Measurements from ENCODE around the gene BTBD18. TPM values are rescaled to one million over a fixed set of nuclear protein-coding genes. Genes with fewer than 3 reads are reported as not detected.

BTBD18 gene
- total and polyA plus RNA-seq, 2 of the 13 experiments (the other 11 are each of a cell fraction or from before 2014, with no cell fraction given): not detected

- no peak for TF ChIP-seq ZBTB38 (CRISPR knock-in tag; IDR thresholded peaks at IDR 0.05)
- no peak for TF ChIP-seq ZNF580 (CRISPR knock-in tag; IDR thresholded peaks at IDR 0.05; ENCODE audit: borderline replicate concordance, low read depth)
- no peak for TF ChIP-seq KIAA2018 (CRISPR knock-in tag; IDR thresholded peaks at IDR 0.05; ENCODE audit: borderline replicate concordance)
- no peak for TF ChIP-seq NR1H2 (CRISPR knock-in tag; IDR thresholded peaks at IDR 0.05; ENCODE audit: borderline replicate concordance, low read depth)
Observed at GRCh38 chr11:57746920-57747319, 4.7 kb downstream of the BTBD18 start (continued).

All from HepG2 (cell line).